ENCODE data around the gene GSTA5. TPM values are rescaled to one million over a fixed set of nuclear protein-coding genes. Genes with fewer than 3 reads are reported as not detected.
"Not testable (repeated sequence)": the region's sequence is repeated elsewhere in the genome, so short reads cannot be mapped to it uniquely, and the experiment has no call there.

Gene GSTA5
- total and polyA plus RNA-seq, 2 experiments from 2014 or later = not detected

DNA sequence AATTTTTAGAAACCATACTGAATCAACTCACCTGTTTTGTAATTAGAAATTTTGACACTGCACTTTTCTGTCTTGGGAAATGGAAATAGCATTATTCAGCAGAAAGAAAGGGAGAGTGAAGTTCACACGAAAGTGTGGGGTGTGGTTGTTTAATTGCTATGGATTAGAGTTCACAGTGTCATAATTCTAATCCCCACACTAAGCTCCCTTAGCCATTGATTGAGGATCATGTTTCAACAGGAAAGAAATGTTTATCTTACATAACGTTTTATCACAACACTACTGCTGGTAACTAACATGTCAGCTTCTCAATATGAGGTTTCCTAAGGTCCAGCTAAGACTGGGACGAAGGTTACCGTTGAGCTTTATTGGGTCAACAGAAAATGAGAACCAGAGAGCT, 31.4 kb upstream of the GSTA5 start:
- H2AFZ ChIP-seq = no peak overlapping the region
- no peaks in the 10 kb centered on the region for H3K79me2 ChIP-seq (ENCODE audit: insufficient read depth)
- H3K4me3 ChIP-seq = no peak overlapping the region
- no peaks in the 10 kb centered on the region for H3K9me2 ChIP-seq (ENCODE audit: insufficient read depth)
- no peak for DNase-seq
- 65% methylated on average over 4 of the region's 4 CpGs for WGBS, 2 experiments (ENCODE audit: low coverage in 1 of 2, low lambda C conversion rate in 2 of 2, missing lambda C conversion rate in 2 of 2)
- in situ Hi-C loops (cut with MboI) = no loop called here
- no peaks in the 10 kb centered on the region for H4K20me1 ChIP-seq (ENCODE audit: insufficient read depth)
- H3K4me2 ChIP-seq (ENCODE audit: unreplicated experiment) = no peak overlapping the region
- H3F3A ChIP-seq (ENCODE audit: insufficient read depth) = no peaks in the 10 kb centered on the region
- H3K36me3 ChIP-seq (ENCODE audit: low read depth) = no peaks in the 10 kb centered on the region
- 0 out of 2 replicates have a peak, but pooled peaks cover 4% of the 10 kb centered on the region for H3K27me3 ChIP-seq (replicated peaks; ENCODE audit: insufficient read depth)
- no peak for TF ChIP-seq EZH2 (IDR thresholded peaks at IDR 0.05; ENCODE audit: insufficient read depth, poor library complexity, severe bottlenecking)
- no peak for TF ChIP-seq EZH2phosphoT487 (IDR thresholded peaks at IDR 0.05; ENCODE audit: insufficient read depth, low read depth)
- no peak overlapping the region for H3K9ac ChIP-seq
- H3K9me3 ChIP-seq (ENCODE audit: low read depth) = no peaks in the 10 kb centered on the region
- H3K4me1 ChIP-seq (ENCODE audit: insufficient read depth) = peaks cover 17% of the 10 kb centered on the region
- H3K27ac ChIP-seq = no peak overlapping the region

DNA sequence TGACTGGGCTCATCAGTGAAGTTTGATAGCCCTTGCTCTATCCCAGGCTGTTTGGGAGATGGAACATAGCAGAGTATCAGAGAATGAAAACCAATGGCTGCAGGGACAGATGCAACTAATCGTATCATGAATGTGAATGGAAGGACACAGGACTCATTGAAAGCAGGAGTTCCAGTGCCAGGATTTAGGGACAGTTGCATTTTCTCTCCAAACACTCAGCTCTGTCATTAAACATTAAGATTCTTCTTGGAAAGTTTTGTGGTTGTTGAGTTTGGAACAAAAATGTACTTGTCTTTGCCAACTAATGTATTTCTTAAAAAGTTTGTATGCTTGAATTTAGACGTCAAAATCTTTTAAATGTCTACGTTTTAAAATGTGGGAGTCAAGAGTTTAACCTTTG, 31.0 kb upstream of the GSTA5 start:
- H3K4me1 ChIP-seq (ENCODE audit: insufficient read depth) = peaks cover 13% of the 10 kb centered on the region
- in situ Hi-C loops (cut with MboI) = no loop called here
- H3K9me2 ChIP-seq (ENCODE audit: insufficient read depth) = no peaks in the 10 kb centered on the region
- 57 to 59% methylated on average over 3 of the region's 3 CpGs for WGBS, 2 experiments (ENCODE audit: low coverage in 1 of 2, low lambda C conversion rate in 2 of 2, missing lambda C conversion rate in 2 of 2)
- H3K27ac ChIP-seq = no peak overlapping the region
- no peaks in the 10 kb centered on the region for H4K20me1 ChIP-seq (ENCODE audit: insufficient read depth)
- no peaks in the 10 kb centered on the region for H3F3A ChIP-seq (ENCODE audit: insufficient read depth)
- no peaks in the 10 kb centered on the region for H3K79me2 ChIP-seq (ENCODE audit: insufficient read depth)
- H3K27me3 ChIP-seq (replicated peaks; ENCODE audit: insufficient read depth) = 0 out of 2 replicates have a peak, but pooled peaks cover 4% of the 10 kb centered on the region
- no peak for TF ChIP-seq EZH2 (IDR thresholded peaks at IDR 0.05; ENCODE audit: insufficient read depth, poor library complexity, severe bottlenecking)
- no peak for TF ChIP-seq EZH2phosphoT487 (IDR thresholded peaks at IDR 0.05; ENCODE audit: insufficient read depth, low read depth)
- H3K4me3 ChIP-seq = no peak overlapping the region
- H3K4me2 ChIP-seq (ENCODE audit: unreplicated experiment) = no peak overlapping the region
- no peak overlapping the region for H2AFZ ChIP-seq
- no peaks in the 10 kb centered on the region for H3K9me3 ChIP-seq (ENCODE audit: low read depth)
- DNase-seq = no peak
- H3K9ac ChIP-seq = no peak overlapping the region
- no peaks in the 10 kb centered on the region for H3K36me3 ChIP-seq (ENCODE audit: low read depth)

DNA sequence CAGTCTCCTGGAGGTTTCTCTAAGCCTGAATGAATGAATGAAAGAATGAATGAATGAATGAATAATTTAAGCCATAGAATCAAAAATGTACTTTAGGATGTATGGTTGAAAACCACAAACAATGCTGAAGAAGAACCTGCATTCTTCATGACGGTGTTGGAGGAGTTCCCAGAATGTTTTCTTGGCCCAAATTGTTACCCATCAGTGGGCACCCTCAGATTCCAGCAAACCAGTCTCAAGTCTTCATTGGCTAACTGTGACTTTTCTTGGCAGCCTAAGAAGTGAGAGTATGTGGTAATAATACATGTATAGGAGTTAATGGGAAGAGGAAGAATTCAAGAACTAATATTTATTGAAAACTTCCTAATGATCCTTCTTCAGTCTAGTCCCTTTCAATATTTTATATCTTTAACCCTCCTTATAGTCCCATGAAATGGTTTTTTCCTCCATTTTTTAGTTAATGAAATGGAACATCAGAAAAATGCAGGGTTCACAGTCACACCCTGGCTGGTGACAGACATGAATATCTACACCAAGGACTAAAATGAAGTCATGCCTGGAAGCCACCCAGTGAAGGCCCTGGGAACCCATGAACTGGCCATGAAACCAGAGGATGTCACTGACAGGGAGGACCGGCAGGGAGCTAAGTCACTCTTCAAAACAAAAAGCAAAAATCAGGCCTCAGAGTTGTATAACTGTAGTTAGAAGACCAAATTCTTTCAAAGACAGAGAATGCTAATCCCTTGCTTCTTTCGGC, 29.9 kb upstream of the GSTA5 start:
- H3K4me3 ChIP-seq; H2AFZ ChIP-seq; in situ Hi-C loops (cut with MboI); H3K36me3 ChIP-seq (ENCODE audit: low read depth); H3K9me3 ChIP-seq (ENCODE audit: low read depth); H3K9ac ChIP-seq; H3K79me2 ChIP-seq (ENCODE audit: insufficient read depth); H3F3A ChIP-seq (ENCODE audit: insufficient read depth); H3K27ac ChIP-seq; H3K27me3 ChIP-seq (replicated peaks; ENCODE audit: insufficient read depth); H4K20me1 ChIP-seq (ENCODE audit: insufficient read depth); H3K9me2 ChIP-seq (ENCODE audit: insufficient read depth): not testable (repeated sequence)
- Histone ChIP-seq H3K4me1 (ENCODE audit: insufficient read depth) (peaks cover 11% of the 10 kb centered on the region), H3K4me2 (ENCODE audit: unreplicated experiment) (peak overlapping the region; percentile 22)
- DNase-seq = peak; percentile 44
- 53 to 63% methylated on average over 3 of the region's 3 CpGs for WGBS, 2 experiments (ENCODE audit: low coverage in 1 of 2, low lambda C conversion rate in 2 of 2, missing lambda C conversion rate in 2 of 2)

DNA sequence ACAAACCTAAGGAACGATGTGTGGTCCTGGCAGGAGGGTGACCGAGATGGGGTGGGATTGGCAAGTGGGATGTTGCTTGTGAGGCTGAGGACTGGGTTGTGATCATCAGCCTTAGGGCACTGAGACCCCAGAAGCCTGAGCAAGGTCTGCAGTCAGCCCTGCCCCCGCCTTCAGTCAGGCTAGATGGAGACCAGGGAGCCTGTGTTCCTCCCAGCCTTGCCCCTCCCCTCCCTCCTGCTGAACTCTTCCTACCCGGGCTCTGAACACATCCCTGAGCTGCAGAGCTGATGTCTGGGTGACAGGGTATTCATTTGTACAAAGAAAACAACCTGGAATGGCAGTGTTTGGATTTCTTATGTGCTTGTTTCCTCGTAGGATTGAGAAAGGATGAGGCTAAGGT, 28.3 kb upstream of the GSTA5 start:
- H3K27me3 ChIP-seq (replicated peaks; ENCODE audit: insufficient read depth); H3K9me2 ChIP-seq (ENCODE audit: insufficient read depth); H3K36me3 ChIP-seq (ENCODE audit: low read depth); H3F3A ChIP-seq (ENCODE audit: insufficient read depth); H3K79me2 ChIP-seq (ENCODE audit: insufficient read depth); H3K9ac ChIP-seq; H3K4me2 ChIP-seq (ENCODE audit: unreplicated experiment); H3K27ac ChIP-seq; H4K20me1 ChIP-seq (ENCODE audit: insufficient read depth); H3K4me3 ChIP-seq; DNase-seq; in situ Hi-C loops (cut with MboI); H3K9me3 ChIP-seq (ENCODE audit: low read depth); H2AFZ ChIP-seq: not testable (repeated sequence)
- H3K4me1 ChIP-seq (ENCODE audit: insufficient read depth) = peaks cover 11% of the 10 kb centered on the region
- WGBS, 2 experiments (ENCODE audit: low coverage in 1 of 2, low lambda C conversion rate in 2 of 2, missing lambda C conversion rate in 2 of 2) = 53 to 74% methylated on average over 5 of the region's 5 CpGs

DNA sequence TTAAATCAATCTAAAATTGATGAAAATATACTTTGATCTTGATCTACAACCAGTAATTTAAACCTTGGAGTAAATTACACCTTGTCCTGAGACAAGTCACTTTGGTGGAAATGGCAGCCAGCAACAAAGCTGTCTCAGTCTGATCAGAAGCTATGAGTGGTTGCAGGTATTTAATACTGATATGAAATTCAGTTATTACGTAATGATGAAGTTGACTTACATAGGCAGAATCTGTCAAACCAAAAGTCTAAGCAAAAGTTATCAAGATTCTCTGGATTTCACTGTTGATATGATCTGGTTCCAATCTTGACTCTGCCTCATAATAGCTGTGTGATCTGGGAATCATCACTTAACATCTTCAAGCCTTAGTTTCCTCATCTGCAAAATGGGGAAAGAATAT, 27.6 kb upstream of the GSTA5 start:
- Histone ChIP-seq H3K27me3 (replicated peaks; ENCODE audit: insufficient read depth) (0 out of 2 replicates have a peak, but pooled peaks cover 4% of the 10 kb centered on the region), H3K9ac (no peak overlapping the region), H3K36me3 (ENCODE audit: low read depth) (no peaks in the 10 kb centered on the region), H2AFZ (no peak overlapping the region), H3K79me2 (ENCODE audit: insufficient read depth) (no peaks in the 10 kb centered on the region), H4K20me1 (ENCODE audit: insufficient read depth) (no peaks in the 10 kb centered on the region), H3K27ac (no peak overlapping the region), H3K4me1 (ENCODE audit: insufficient read depth) (peaks cover 11% of the 10 kb centered on the region), H3K4me3 (no peak overlapping the region), H3K9me3 (ENCODE audit: low read depth) (no peaks in the 10 kb centered on the region), H3K4me2 (ENCODE audit: unreplicated experiment) (no peak overlapping the region), H3F3A (ENCODE audit: insufficient read depth) (no peaks in the 10 kb centered on the region), H3K9me2 (ENCODE audit: insufficient read depth) (no peaks in the 10 kb centered on the region)
- TF ChIP-seq EZH2 (IDR thresholded peaks at IDR 0.05; ENCODE audit: insufficient read depth, poor library complexity, severe bottlenecking) (no peak), EZH2phosphoT487 (IDR thresholded peaks at IDR 0.05; ENCODE audit: insufficient read depth, low read depth) (no peak)
- DNase-seq = no peak
- in situ Hi-C loops (cut with MboI) = no loop called here
- 62% methylated on average over 1 of the region's 1 CpG for WGBS, 2 experiments (ENCODE audit: low coverage in 1 of 2, low lambda C conversion rate in 2 of 2, missing lambda C conversion rate in 2 of 2)

DNA sequence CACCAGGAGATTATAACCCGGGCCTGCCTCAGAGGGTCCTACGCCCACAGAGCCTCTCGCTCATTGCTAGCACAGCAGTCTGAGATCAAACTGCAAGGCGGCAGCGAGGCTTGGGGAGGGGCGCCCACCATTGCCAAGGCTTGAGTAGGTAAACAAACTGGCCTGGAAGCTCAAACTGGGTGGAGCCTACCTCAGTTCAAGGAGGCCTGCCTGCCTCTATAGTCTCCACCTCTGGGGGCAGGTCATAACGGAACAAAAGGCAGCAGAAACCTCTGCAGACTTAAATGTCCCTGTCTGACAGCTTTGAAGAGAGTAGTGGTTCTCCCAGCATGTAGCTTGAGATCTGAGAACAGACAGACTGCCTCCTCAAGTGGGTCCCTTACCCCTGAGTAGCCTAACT, 20.5 kb upstream of the GSTA5 start:
- H3K27ac ChIP-seq; H3K36me3 ChIP-seq (ENCODE audit: low read depth); H2AFZ ChIP-seq; H4K20me1 ChIP-seq (ENCODE audit: insufficient read depth); H3K4me1 ChIP-seq (ENCODE audit: insufficient read depth); DNase-seq; H3F3A ChIP-seq (ENCODE audit: insufficient read depth); H3K4me3 ChIP-seq; H3K9ac ChIP-seq; H3K9me3 ChIP-seq (ENCODE audit: low read depth); H3K4me2 ChIP-seq (ENCODE audit: unreplicated experiment); H3K9me2 ChIP-seq (ENCODE audit: insufficient read depth); H3K79me2 ChIP-seq (ENCODE audit: insufficient read depth); in situ Hi-C loops (cut with MboI): not testable (repeated sequence)
- H3K27me3 ChIP-seq (replicated peaks; ENCODE audit: insufficient read depth) = peaks cover 21% of the 10 kb centered on the region
- WGBS, 2 experiments (ENCODE audit: low coverage in 1 of 2, low lambda C conversion rate in 2 of 2, missing lambda C conversion rate in 2 of 2) = 53 to 58% methylated on average over 7 of the region's 7 CpGs

Measured in GM23248 (cell line).